ENCODE data around the gene NKAPL.

NKAPL gene

DNA sequence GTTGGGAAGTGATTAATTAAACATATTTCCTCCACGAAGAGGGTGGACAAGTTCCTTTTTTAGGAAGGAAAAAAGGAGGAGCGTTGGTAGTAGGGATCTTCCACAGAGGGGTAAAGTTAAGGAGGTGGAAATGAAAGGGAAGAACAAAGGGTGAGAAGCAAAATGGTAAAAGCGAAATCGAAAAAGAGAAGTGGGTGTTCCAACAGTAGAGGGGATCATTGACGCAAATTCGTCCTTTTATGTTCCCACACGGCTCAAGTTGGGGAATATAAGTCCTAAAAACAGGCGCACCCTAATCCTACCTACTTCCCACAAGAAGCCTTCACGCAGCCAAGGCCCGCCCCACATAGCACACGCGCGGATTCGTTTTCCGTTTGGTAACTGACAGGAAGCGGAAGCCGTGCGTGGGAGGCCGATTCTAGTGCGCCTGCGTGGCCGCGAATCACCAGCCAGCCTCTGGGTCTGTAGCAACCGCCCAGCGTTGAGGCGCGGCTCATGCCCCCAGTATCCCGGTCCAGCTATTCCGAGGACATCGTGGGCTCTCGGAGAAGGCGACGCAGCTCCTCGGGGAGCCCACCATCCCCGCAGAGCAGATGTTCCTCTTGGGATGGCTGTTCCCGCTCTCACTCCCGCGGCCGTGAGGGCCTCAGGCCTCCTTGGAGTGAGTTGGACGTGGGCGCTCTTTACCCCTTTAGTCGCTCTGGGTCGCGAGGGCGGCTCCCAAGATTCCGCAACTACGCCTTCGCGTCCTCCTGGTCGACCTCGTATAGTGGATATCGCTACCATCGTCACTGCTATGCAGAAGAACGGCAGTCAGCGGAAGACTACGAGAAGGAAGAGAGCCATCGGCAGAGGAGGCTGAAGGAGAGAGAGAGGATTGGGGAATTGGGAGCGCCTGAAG lies at the start of gene NKAPL:
Gene NKAPL (plus strand): TSS at position 421 of the 901 bp plus-strand sequence. CDS start 75 bp downstream, at position 496.
- peak; percentile 52 to 56 for DNase-seq (ENCODE audit: low read depth in 2 of 2)

DNA sequence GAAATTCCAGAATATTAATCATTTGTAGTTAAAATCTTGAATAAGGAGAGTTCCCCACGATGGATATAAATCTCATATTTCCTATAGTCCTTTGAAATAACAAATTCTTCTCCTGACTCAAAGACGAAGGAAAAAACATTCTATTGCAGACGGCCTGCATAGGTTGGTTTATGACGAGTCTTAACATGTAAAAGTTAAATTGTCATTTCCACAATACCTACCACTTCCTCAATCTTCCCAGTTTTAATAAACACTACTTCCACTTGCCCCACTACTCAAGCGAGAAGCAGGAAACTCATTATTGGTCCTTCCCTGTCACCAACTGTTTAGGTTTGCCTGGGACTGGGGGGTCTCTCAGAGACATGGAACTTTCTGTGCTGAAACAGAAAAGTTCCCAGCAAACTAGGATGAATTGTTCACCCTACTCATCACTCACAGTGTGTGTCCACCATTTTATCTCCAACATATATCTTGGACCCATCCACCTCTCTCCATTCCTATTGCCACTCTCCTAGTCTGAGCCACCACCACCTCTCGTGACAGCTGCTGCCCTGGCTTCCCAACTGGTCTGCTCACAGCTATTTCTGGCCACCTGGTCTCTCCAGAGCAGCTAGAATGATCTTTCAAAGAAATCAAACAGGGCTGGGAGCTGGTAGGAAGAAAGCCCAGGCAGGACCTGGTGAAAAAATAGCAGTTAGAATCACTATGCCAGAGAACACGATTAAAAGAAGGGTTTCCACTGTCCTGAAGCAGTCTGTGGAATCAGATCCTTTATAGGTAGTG lies 49.2 kb upstream of the NKAPL start:
- no peak for DNase-seq (ENCODE audit: low read depth in 2 of 2)

DNA sequence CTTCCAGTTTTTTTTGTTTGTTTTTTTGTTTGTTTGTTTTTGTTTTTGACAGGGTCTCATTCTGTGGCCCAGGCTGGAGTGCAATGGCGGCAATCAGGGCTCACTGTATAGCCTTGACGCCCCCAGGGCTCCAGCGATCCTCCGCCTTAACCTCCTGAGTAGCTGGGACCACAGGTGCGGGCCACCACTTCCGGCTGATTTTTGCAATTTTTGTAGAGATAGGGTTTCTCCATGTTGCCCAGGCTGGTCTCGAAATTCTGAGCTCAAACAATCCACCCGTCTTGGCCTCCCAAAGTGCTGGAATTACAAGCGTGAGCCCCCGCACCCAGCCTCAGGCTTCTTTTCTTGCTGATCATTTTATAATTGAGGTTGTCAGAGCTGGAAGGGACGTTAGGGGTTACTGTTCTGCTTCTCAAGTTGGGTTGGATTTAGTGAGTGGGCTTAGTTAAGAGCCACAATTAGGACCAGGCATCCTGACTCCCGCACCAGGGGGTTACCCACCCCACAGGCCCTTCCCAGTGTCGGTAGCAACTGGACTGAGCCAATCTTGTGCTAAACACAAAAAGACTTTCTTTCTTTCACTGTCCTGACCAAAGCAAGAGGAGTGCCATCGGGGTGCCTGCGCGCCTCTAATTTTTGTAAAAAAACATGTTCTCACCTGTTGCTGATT lies 47.1 kb upstream of the NKAPL start:
- no peak for DNase-seq (ENCODE audit: low read depth in 2 of 2)

DNA sequence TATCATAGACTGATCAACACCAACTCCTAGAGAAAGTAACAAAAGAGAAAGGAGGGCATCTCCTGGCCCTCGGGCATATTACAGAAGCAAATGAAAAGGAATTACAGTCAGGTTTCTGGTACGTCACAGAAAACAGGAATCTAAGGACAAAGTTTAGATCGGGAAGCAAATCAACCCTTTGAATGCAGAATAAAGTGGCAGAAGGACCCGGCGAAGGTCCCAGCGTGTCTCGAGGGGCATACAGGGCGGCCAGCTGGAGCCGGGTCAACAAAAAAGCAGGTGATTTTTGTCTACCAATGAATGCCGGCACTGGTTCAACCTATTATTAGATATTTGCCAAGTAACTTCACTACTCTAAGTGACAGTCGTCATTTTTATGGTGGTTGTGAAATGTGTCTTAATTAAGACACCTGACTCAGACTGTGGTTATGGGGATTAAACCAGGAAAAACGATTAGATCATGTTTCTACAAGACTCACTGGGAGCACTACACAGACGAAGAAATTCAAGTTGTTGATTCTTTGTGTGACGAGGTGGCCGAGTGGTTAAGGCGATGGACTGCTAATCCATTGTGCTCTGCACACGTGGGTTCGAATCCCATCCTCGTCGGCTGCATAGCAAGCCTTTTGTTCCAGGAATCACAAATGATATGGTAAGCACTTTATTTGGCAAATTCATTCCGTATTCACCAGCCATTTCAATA lies 46.4 kb upstream of the NKAPL start:
- DNase-seq (ENCODE audit: low read depth in 2 of 2), result peak; percentile 49 to 50

DNA sequence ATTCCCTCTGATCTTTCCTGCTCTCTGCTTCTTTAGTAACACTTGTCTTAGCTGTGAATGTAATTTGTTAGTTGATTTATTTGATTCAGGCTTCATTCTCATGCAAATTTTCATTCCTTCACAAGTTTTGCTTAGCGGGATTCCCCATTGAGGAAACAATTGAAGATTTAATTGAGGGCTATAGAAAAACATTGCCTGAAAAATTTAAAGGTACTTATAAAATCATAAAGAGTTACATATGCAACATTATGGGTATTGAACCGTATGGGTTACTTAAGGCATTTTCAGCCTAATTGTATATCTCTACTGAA lies 45.9 kb upstream of the NKAPL start:
- no peak for DNase-seq (ENCODE audit: low read depth in 2 of 2)

DNA sequence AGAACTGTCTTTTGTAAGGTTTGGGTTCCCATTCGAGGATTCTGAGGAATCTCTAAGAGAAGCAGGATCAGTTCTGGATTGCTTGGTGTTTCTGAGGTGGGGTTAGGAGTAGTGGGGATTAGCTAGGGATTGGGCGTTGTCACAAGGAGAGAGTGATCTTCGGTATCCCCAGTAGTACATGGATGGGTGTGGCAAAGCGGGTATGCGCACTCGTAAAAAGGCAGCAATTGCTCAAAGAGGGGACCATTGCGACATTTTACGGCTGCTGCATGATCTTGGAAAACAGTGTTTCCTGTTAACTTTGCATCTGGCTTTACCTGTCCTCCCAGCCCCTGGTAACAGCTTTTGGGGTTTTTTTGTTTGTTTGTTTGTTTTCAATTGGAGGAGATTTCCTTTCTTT lies 43.7 kb upstream of the NKAPL start:
- DNase-seq (ENCODE audit: low read depth in 2 of 2), result no peak

DNA sequence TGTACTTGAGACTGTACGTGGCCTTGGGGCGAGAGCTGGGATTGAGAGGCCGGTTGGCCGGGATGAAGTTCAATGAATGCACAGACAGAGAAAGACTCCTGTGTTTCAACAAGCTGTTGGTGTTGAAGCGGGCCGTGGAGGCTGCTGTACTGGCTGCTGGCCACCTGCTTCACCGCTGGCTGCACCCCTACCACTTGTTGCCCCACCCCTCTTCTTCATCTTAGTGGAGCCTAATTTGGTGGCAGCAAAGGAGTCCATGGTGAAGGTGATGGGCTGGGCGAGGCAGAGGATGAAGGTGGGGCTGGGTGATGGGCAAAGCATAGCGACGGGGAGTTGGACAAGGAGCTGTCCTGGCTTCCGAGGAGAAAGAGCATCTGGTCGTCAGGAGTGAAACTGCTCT lies 41.2 kb upstream of the NKAPL start:
- DNase-seq (ENCODE audit: low read depth in 2 of 2), result no peak

DNA sequence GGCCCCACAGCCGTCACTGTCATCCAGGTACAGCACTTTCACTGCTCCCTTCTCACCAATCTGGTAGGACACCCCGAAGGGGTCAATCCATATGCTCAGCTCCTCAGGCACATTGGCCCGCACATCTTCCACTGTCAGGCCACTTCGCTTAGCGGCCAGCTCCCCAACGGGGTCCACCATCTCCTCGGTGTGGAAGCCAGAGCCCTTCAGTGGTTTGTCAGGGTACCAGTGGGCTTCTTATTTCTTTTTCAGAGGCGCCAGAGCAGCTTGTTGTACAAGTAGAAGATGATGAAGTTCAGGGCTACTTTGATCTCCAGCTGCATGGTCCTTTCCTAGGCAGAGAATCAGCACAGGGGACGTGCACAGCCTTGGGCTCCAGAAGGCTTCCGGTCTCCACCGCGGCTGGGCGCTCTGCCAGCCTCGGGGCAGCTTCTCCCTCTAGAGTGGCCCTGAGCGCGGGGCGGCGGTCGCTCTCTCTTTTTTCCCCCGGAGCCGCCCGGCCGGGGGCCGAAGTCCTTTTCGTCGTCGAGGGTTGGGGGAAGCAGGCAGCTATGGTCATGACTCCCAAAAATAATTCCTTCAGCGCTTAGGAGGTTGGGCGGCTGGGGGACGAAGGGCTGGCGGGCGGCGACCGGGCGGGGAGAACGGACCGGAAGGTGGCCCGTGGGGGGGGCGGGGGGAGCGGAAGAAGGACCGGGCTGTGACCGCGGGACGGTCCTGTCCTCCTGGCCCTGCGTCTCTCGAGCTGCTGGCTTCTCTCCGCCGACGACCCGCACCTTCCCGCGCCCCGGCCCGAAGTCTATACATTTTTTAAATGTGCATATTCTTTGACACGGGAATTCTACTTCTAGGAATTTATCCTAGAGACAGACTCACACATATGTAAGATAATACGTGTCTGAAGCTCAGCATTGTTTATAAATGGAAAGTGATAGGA lies 40.5 kb upstream of the NKAPL start:
- DNase-seq (ENCODE audit: low read depth in 2 of 2), result peak in 1 of 2 donors; percentile 30

DNA sequence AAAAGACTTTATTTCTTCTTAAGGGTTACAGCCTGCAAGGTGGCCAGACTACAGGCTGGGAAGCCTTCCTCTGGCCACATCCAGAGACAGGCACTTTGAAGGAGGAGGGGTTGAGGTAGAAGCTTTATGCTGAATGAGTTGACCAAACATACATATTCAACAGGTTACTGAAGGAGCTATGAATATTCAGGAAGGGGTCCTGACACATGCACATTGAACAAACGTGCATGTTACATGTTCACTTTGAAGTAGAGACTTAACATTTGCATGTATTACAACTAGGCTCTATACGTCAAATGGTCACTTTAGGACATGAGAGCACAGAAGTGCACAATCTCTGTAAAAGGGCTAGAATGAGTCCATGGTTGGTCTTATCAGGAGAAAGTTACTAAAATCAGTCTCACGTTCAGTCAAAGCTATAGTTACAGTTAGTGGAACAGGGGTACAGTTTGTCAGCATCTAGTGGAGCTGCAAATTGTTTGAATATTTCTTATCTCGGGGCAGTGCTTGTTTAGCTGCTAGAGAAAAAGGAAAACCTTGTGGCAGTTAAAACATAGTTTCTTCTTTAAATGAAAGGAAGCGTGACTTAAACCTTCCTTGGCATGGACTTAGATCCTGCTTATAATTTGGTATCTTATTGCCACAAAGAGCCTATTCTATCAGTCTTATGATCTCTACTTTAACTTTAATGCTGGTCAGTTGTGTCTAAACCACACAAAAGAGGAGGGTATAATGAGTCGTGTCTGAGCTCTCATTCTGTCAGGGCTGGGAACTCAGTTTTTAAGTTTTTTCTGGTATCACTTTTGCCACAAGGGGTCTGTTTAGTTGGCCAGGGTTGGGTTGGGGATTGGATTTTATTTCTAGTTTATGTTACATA lies 38.6 kb upstream of the NKAPL start:
- DNase-seq (ENCODE audit: low read depth in 2 of 2), result no peak

- no peak for DNase-seq (ENCODE audit: low read depth in 2 of 2)
These were observed 34.7 kb upstream of the NKAPL start for GRCh38 chr6:28224131-28225055.

DNA sequence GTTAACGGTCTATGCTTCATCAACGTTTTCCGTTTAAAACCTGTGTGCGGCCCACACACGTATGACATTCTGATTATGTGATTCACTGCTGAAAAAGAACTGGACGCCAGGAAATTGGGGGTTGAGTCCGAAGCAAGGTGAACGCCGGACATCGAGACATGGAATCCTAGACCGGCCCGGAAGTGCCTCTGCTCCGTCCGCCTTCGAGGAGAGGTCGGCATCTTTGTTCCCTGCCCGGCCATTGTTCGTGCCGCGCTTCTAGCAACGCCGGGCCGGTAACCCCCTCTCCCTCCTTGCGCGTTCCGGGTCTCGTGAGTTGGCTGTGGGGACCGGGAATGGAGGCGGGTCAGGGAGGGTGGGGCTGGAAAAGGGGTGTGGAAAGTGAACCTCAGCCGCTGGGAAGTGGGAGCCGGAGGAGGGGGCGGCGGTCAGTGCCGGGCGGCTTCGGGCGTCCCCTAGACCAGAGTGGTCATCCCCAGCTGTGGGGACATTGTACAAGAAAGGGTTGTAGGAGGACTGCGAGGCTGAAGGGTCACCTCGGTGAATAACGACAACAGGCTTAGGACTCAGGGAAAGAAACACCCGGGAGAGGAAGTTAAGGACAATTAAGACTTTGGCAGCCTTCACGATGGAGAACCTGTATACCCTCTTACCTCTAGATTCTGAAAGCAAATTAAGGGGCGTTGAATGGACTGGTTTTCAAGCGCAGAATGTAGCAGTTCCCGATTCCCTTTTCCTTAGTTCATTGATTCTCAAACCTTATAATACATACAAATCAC lies 33.9 kb upstream of the NKAPL start, which contains the start of gene ZSCAN9:
Gene ZSCAN9 (plus strand): TSS at position 220 of the 779 bp plus-strand sequence. CDS start 1,810 bp downstream, outside the sequence.
- peak; percentile 37 for DNase-seq (ENCODE audit: low read depth in 2 of 2)

DNA sequence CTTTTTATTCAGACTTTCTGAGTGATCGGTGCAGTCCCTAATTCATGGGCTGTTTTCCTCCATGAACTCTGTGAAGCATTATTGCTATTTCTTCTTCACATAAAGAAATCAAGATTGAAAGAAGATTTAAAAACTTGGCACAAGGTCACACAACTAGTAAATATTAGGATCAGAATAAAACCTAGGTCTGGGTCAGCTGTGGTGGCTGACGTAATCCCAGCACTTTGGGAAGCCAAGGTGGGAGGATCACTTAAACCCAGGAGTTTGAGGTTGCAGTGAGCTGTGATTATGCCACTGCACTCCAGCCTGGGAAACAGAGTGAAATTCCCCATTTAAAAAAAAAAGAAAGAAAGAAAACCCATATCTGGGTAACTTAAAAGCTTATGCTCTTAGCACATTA lies 32.6 kb upstream of the NKAPL start:
- DNase-seq (ENCODE audit: low read depth in 2 of 2), result no peak

GRCh38 chr6:28232785-28233184 lies 26.3 kb upstream of the NKAPL start:
- no peak for DNase-seq (ENCODE audit: low read depth in 2 of 2)

GRCh38 chr6:28235912-28236452 lies 23.1 kb upstream of the NKAPL start:
- DNase-seq (ENCODE audit: low read depth in 2 of 2), result no peak

DNA sequence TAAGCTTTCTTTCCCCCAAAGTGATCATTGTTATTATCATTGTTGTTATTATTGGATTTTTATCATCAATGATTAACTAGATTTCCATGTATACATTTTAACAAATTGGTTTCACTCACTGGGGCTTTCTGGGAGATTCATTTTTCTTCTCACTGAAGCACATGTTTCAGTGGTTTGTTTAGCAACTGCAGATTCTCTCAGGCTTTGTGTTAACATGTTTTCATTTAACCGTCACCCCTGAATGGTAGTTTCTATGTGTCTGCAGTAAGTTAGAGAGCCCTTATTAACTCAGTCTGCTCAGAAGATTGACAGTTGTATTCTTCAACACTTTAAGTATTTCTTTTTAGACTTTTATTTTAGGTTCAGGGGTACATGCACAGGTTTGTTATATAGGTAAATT lies 19.5 kb upstream of the NKAPL start:
- no peak for DNase-seq (ENCODE audit: low read depth in 2 of 2)

DNA sequence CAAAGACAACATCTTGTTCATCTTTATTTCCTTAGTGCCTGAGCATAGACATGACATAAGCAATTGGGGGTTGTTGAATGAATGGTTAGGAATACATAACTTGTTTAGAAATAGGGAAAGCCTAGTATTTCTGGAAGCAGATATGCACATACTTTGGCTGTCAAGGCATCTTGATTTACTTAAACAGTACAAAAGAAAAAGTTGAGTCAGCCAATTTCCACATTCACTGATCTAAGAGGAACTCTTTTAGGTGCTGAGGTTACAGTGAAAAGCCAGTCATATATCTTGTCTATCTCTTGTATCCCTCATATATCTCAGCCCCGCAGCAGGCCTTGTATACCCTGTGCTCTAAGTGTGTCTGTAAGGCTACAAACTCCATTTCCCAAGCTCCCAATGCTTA lies 18.6 kb upstream of the NKAPL start:
- no peak for DNase-seq (ENCODE audit: low read depth in 2 of 2)

DNA sequence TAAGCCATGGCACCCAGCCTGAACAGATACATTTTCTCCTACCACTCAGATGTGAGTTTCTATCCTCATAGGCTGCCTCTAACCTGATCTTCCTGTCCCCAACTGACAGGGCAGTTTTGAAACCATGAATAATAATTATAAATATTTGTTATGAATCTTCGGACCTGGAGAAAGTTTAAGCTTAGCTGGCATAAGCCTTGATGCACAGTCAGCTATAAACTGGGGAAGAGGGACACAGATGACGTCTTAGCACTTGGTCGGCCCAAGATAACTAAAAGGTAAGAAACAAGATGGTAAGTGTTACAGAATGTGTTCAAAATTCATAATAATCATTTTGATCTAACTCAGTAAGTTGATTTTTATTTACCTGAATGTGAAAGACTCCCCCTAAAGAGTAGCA lies 15.2 kb upstream of the NKAPL start:
- no peak for DNase-seq (ENCODE audit: low read depth in 2 of 2)

Data from stimulated activated CD8-positive, alpha-beta memory T cell treated with anti-CD3 and anti-CD28 coated beads, Interleukin-15, amount 100 ng/mL, for 48 hours (primary cell).